Endothelial cell of umbilical vein (primary cell): Measurements from ENCODE around the gene CNTF.

ENCODE experiments used
- JUN ChIP-seq: IDR thresholded peaks from 2 replicates; pipeline ENCODE4 v1.6.1; 2011; ENCODE audit warnings: borderline replicate concordance, low read depth; ENCODE audit not compliant: insufficient read length, insufficient read depth
- POLR2A ChIP-seq: IDR thresholded peaks from 2 replicates; pipeline ENCODE4 v1.6.1; 2012; ENCODE audit warnings: low read depth, mild to moderate bottlenecking, control low read depth, low read length
- POLR2AphosphoS5 ChIP-seq: IDR thresholded peaks from 2 replicates; pipeline ENCODE4 v1.6.1; 2012; ENCODE audit warnings: low read depth, mild to moderate bottlenecking, control low read depth, low read length, moderate library complexity; ENCODE audit not compliant: insufficient read depth
- TF ChIP-seq, protein P1 (sequence below), 2 donors: IDR thresholded peaks; 1 replicate in 1 of 2; 2 replicates in 1 of 2; pipeline ENCODE4 v1.5.1; 2011; ENCODE audit warnings: low read length in 2 of 2, mild to moderate bottlenecking in 2 of 2, moderate library complexity in 2 of 2, control low read depth in 1 of 2, inconsistent platforms in 1 of 2, low read depth in 1 of 2; ENCODE audit not compliant: insufficient read depth in 1 of 2; ENCODE audit errors: extremely low read depth in 1 of 2

- TF ChIP-seq JUN (peak; percentile 53), POLR2A (peak; percentile 31), POLR2AphosphoS5 (peak; percentile 43)
- TF ChIP-seq, protein P1, sequence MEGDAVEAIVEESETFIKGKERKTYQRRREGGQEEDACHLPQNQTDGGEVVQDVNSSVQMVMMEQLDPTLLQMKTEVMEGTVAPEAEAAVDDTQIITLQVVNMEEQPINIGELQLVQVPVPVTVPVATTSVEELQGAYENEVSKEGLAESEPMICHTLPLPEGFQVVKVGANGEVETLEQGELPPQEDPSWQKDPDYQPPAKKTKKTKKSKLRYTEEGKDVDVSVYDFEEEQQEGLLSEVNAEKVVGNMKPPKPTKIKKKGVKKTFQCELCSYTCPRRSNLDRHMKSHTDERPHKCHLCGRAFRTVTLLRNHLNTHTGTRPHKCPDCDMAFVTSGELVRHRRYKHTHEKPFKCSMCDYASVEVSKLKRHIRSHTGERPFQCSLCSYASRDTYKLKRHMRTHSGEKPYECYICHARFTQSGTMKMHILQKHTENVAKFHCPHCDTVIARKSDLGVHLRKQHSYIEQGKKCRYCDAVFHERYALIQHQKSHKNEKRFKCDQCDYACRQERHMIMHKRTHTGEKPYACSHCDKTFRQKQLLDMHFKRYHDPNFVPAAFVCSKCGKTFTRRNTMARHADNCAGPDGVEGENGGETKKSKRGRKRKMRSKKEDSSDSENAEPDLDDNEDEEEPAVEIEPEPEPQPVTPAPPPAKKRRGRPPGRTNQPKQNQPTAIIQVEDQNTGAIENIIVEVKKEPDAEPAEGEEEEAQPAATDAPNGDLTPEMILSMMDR (IDR thresholded peaks at IDR 0.05; ENCODE audit: extremely low read depth in 1 of 2, insufficient read depth in 1 of 2, low read depth in 1 of 2, low read length in 2 of 2): no peak
Measured at GRCh38 chr11:58573451-58574104, 48.9 kb upstream of the CNTF start.
